Hematopoietic multipotent progenitor cell (in vitro differentiated cells): Measurements from ENCODE around the gene UBE2L3. TPM values are rescaled to one million over a fixed set of nuclear protein-coding genes. Genes with fewer than 3 reads are reported as not detected.
A peak's percentile ranks its signal among the peaks of the same experiment; 100 is the strongest.
"Not testable (repeated sequence)": the region's sequence is repeated elsewhere in the genome, so short reads cannot be mapped to it uniquely, and the experiment has no call there.

Experiments
- DNase-seq, 3 donors: peaks; one replicate each; pipeline ENCODE4 v3.0.0-alpha.2; 2011 to 2015; ENCODE audit warnings: low read depth in 2 of 3, low spot score in 2 of 3
- total RNA-seq: library from RNA; depleted of rRNA; stranded (reverse); fragments of >200 nt; gene quantifications from one replicate; pipeline ENCODE4 v1.2.3, GENCODE V29; 2012

The UBE2L3 gene
- total RNA-seq, 1 donor: 20.7 TPM

DNA sequence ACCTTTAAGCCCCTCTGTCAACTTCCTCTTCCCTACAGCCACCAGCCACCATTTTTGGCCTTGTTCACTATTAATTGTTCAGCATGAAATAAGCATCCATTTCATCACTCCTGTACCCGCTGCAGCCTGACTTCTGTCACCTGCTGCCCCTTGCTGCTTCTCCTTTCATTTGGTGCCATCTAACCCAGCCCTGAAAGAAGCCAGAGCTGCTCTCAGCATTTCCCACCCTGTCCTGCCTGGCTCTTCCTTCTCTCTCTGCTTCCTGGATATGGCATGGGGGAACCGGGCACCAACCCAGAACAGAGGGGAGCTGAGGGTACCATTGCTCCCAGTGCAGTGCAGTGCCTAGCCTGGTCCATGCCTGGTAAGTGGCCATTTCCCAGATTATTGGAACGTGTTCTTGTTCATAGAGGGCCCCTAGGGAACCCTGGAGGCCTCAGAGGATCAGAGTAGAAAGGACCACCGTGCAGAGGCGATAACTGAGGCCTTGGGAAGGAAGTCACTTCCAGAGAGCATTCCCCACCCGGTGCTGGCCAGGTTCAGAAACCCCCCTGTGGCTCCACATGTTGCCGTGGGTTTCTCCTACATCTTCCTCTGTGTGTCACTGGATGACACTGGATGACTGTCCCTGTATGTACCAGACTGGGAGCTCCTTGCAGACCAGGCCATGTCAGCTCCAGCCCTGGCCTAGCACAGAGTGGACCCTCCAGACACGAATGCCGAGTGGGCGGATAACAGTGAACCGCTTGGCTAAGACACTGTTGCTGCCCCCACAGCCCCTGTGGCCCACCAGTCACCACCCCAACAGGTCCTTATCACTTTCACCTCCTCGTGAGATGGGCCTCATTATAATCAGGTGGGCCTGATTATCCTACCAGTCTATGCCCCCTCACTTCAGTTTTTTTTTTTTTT, 57.6 kb downstream of the UBE2L3 start:
- peak in 1 of 3 donors; percentile 26 for DNase-seq

- no peak for DNase-seq
Observed at GRCh38 chr22:21626073-21626734, 58.7 kb downstream of the UBE2L3 start.

DNA sequence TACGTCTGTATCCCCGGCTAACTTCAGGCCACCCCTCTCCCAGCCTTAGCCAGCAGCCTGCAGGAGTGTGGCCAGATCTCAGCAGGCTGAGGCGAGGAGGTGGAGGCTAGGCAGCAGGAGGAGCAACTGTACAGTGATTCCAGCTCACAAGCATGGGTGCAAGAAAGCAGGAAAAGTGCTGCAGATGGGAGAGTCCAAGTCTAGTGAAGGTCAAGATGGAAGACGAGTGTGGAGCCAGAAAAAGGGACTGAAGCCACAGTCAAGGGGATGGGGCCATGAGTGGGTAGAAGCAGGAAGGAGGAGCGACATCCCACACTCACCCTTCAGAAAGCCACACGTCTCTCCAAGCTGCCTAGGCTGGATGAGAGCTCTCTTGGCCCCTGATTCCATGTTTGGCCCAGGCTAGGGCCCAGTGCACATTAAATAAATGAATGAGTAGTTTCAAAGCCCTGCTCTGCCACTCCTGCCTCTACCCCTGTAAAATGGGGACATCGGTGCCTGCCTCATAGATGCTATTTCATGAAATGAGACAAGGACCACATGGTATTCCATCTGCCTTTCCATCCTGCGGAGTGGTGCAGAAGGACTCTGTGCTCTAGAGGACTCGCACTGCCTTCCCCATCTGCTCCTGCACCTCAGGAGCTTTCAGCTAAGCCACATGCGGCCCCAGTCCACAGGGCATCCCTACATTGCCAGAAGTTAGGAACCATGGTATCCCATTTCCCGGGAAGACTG, 59.4 kb downstream of the UBE2L3 start:
- DNase-seq: no peak

GRCh38 chr22:21628386-21629254, 61.1 kb downstream of the UBE2L3 start:
- DNase-seq: no peak

- DNase-seq: peak; percentile 83 to 97 (median 95)
Observed at GRCh38 chr22:21629255-21630149, 62.0 kb downstream of the UBE2L3 start, which contains the start of gene YDJC. Gene YDJC, minus strand, starts transcription at chr22:21630022. Its CDS starts 8 bp downstream, at chr22:21630014.

GRCh38 chr22:21631025-21631424, 63.5 kb downstream of the UBE2L3 start:
- no peak for DNase-seq

DNA sequence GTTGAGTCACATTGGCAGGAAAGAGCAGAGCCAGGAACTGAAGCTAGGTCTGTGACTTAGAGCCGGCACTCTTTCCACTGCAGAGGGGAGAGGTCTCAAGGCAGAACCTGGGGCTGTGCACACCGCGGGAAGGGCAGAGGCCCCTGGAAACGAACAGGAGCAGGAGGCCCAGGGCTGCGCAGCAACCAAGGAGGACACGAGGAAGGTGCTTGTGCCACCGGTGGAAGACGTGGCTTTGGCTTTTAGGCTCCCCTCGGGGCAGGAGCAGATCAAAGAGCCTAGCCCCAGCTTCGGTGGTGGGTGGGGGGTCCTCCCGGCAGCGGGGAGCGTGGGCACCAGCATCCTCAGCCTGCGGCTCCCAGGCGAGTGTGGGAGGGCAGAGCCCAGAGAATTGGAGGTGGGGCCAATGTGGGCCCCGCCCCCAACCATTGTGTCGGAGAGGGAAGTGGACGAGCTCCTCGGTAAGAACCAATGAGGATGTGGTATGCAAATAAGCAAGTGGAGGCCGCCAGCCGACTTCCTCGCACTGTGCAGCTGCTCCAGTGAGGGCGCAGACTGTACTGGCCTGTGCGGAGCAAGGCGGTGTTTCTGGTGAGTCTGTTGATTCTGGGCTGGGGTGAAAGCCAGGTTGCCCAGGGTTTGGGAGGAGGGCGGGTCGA, 64.9 kb downstream of the UBE2L3 start, which contains the start of gene CCDC116:
Gene CCDC116 (plus strand): TSS at position 524 of the 659 bp plus-strand sequence. CDS start 422 bp downstream, outside the sequence.
- DNase-seq: peak in 2 of 3 donors; percentile 48 to 59

DNA sequence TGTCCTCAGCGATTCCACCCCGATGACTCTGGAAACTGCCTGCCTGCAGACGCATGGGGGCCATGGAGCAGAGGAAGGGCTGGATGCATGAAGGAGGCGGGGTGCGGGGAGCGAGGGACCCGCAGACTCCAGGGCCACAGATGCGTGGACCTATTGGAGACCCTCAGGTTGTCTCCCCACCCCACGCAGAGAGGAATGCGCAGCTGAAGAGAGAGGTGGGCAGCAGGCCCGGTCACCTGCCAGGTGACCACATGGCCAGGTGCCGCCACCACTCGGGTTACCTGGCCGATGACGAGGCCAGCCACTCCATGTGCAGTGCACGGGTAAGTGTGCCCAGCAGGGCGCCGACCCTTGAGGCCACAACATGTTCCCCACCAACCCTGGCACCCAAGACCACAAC, 65.4 kb downstream of the UBE2L3 start:
- no peak for DNase-seq

GRCh38 chr22:21633481-21633880, 66.0 kb downstream of the UBE2L3 start:
- DNase-seq: no peak

DNA sequence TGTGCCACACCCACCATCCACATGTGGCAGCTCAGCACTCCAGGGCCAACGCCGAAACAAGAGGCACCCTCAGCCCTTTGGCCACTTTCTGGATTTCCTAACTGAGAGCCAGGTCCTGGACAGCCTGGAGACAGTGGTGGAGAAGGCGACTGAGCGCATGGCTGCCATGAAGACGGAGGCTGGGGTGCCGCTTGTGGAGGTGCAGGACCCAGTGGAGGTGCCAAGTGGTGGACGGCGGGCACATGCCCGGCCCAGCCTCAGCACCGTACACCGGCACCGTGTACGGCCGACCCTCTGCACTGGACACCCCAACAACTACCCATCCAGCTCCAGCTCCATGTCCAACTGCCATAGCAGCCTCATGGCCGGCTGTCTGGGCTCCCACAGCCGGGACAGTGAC, 66.6 kb downstream of the UBE2L3 start:
- DNase-seq: no peak

DNA sequence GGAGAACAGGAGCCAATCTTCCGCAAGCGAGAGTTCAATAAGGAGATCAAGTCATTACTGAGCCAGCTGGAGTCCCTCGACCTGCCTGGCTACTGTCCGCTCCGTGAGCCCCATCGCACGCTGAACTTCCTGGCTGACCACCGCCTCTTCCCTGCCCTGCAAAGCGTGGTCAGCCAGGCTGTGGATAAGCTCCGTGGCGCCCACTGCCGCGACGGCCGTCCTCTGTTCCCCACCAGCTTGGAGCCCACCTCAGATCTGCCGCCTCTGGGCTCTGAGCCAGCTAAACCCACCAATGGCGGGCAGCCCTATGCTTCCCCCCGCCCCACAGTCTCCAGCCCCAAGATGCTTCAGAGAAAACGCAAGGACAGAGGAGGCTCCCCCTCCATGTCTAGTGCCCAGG, 67.3 kb downstream of the UBE2L3 start:
- DNase-seq: no peak

- DNase-seq: no peak
Observed at GRCh38 chr22:21635771-21636510, 68.4 kb downstream of the UBE2L3 start.

- DNase-seq: no peak
Observed at GRCh38 chr22:21636629-21637218, 69.2 kb downstream of the UBE2L3 start.

DNA sequence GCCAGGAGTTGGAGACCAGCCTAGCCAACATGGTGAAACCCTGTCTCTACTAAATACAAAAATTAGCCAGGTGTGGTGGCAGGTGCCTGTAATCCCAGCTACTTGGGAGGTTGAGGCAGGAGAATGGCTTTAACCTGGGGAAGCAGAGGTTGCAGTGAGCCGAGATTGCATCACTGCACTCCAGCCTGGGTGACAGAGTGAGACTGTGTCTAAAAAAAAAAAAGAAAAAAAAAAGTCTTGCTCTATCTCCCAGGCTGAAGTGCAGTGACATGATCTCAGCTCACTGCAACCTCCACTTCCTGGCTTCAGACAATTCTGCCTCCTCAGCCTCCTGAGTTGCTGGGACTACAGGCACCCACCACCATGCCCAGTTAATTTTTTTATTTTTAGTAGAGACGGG, 69.9 kb downstream of the UBE2L3 start:
- DNase-seq: not testable (repeated sequence)

DNA sequence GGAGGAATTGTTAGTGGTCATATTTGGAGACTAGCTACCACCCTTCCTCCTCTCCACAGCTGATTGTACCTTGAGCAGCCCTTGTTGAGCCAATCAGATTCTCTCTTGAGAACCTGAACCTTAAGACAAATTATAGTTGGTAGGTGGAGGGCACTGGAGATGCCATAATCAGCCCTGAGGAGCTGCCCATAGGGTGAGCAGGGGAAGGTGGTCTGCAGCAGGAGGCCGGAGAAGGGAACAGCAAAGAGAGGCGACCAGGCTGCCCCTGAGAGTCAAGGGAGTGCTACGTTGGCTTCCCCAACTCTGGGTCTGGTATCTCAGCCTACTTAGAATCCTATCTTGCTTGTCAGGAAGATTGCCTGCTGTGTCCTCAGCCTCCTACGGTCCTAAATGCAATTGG, 71.8 kb downstream of the UBE2L3 start:
- DNase-seq: no peak

GRCh38 chr22:21640810-21641209, 73.3 kb downstream of the UBE2L3 start:
- no peak for DNase-seq

DNA sequence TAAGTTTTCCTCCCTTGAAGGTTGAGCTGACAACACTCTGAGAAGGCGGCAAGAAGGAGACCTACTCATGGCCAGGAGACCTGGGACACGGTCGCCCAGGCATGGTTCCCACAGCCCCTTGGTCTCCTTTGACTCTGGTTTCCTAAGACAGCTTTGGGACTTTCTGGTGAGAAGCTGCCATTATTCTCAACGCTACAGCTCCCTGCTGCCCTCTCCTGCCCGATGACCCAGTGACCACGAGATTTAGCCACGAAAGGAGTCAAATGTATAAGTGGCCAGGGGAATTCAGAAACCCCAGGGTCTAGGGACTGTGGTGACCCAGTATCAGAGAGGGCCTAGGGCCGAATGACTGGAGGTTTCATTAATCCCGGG, 73.9 kb downstream of the UBE2L3 start:
- DNase-seq: peak in 1 of 3 donors; percentile 45
